ENCODE measurements around the gene IL4.
"Not testable (repeated sequence)": the region's sequence is repeated elsewhere in the genome, so short reads cannot be mapped to it uniquely, and the experiment has no call there.

IL4 gene

DNA sequence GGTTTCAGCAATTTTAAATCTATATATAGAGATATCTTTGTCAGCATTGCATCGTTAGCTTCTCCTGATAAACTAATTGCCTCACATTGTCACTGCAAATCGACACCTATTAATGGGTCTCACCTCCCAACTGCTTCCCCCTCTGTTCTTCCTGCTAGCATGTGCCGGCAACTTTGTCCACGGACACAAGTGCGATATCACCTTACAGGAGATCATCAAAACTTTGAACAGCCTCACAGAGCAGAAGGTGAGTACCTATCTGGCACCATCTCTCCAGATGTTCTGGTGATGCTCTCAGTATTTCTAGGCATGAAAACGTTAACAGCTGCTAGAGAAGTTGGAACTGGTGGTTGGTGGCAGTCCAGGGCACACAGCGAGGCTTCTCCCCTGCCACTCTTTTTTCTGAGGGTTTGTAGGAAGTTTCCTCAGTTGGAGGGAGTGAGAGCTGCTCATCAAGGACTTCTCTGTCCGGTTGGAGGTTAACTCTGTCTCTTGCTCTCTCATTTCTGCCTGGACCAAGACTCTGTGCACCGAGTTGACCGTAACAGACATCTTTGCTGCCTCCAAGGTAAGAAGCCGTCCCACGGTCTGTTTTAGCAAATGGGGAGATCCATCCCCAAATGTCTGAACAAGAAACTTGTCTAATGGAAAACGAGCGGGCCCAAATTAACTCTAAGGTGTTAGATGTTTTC lies at the start of gene IL4:
TSS of gene IL4 (plus strand) at position 51 of the 692 bp plus-strand sequence. CDS start at position 113, 62 bp downstream.
- peak; percentile 58 for DNase-seq (ENCODE audit: low spot score)

DNA sequence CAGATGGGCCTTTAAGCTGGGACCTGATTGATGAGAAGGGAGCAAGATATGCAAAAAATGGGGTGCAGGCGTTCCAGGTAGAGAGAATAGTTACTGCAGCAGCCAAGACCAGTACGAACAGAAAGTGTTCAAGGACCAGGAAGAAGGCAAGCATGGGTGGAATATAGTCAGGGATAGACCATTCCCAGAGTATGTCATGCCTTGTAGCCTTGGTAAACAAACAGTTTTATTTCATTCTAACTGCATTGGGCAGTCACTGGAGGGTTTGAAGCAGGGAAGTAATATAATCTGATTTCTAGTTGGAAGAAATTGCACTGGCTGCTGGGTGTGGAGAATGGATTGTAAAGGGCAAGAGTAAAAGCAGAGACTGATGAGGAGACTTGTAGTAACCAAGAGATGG lies 46.3 kb upstream of the IL4 start:
- DNase-seq (ENCODE audit: low spot score), result no peak

DNA sequence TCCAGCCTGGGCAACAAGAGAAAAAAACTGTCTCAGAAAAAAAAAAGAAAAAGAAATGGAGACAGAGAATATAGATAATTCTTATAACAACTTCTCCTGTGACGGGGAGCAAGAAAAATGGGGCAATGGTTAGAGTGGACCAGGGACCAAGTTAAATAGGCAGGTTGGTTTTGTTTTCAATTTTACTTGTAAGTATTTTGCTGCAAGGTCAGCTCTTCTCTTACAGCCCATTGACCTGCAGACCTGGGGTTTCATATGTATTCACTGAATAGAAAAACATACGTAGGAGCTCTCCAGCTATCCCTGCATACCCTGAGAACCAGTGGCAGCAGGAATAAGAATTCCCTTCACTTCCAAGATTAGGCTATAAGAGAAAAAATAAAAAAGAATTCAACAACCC lies 45.0 kb upstream of the IL4 start:
- DNase-seq (ENCODE audit: low spot score), result no peak

DNA sequence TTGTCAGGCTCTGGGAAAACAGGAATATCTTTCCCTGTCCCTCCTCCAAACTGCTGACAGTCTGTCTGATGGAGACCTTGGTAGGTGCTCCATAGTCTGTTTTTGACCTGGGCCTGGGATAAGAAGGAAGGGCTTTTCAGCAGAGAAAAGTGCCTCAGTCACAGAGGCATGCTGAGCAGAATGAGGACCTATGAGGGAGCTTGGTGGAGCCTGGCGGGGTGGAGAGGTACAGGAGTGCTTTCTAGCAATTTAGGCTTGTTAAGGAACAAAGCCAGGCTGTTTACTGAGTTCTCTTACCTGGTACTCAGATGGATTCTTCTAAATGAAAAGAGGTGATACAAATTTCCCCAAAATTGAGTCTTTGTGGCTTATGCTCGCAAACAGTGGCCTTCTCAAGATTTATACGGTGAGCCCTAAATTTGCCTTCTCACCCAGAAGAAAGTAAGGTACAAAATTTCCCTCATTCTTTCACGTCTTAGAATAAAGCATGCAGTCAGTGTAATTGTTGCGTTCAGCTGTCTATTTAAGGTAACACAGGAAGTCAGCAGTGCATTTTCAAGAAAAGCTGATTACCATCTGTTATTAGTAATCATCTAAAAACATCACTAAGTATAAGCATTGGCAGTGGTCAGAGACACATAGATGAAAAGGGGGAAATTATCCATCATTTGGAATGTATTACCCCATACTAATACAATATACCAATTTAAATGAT lies 44.4 kb upstream of the IL4 start:
- DNase-seq (ENCODE audit: low spot score), result no peak

DNA sequence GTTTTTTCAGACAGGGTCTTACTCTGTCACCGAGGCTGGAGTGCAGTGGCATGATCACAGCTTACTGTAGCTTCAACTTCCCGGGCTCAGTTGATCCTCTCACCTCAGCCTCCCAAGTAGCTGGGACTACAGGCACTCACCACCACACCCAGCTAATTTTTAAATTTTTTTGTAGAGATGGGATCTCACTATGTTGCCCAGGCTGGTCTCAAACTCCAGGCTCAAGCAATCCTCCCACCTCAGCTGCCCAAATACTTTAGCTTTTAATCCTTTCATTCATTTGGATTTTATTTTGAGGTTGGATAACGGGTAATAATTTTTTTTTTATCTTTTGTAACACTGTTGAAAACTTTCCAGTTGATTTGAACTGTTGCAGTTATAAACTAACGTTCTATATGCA lies 40.2 kb upstream of the IL4 start:
- not testable (repeated sequence) for DNase-seq (ENCODE audit: low spot score)

DNA sequence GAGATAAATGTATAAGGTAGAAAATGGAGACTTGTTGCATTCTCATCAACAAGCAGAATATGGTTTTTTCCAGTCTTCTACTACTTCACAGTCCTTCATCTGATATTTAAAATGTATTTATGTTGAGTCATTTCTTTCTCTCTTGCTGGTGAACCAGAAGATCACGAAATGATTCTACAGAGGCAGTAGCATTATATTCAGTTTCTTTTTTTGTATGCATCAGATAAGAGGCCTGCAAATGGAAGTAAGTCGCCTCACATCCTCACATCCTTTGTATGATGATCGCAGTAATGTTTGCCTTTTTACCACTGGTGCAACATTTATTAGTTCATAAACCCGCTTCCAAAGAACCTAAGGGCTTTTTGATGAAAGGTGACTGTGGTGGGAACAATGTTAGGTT lies 37.9 kb upstream of the IL4 start:
- peak; percentile 87 for DNase-seq (ENCODE audit: low spot score)

DNA sequence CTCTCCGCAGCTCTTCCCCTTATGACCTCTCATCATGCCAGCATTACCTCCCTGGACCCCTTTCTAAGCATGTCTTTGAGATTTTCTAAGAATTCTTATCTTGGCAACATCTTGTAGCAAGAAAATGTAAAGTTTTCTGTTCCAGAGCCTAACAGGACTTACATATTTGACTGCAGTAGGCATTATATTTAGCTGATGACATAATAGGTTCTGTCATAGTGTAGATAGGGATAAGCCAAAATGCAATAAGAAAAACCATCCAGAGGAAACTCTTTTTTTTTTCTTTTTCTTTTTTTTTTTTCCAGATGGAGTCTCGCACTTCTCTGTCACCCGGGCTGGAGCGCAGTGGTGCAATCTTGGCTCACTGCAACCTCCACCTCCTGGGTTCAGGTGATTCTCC lies 36.5 kb upstream of the IL4 start:
- DNase-seq (ENCODE audit: low spot score), result no peak

DNA sequence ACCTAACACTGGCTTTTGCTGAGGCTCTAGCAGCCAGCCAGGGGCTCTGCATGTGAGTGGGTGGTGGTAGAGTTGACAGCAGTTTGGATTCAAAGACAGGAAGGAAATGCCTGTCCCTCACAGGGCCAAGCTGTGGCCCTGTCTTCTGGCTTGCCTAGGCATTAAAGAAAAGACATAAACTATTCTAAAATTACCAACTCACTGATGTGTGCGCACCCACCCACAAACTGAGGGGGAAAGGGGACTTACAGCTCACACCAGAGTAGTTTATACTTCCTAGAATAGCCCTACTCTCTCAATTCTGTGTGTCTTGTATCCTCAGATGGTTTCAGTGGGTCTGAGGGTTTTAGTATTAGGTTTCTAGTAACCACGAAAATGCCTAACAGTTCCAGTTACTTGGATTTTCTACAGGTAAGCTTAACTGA lies 34.1 kb upstream of the IL4 start:
- DNase-seq (ENCODE audit: low spot score), result peak; percentile 54

DNA sequence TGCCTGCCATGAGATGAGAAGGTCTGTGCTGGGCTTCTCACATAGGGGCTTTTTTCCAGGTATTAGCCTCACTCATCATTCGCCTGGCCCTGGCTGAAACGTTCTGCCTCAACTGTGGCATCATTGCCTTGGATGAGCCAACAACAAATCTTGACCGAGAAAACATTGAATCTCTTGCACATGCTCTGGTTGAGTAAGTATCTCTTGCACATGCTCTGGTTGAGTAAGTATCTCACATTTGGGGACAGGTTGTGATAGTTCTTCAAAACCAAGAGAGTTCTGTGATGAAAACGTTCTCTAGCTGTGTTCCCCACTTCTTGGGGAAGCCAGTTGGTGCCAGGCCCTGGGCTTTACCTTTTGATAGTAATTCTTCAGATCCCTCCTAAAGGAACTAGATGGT lies 33.2 kb upstream of the IL4 start:
- DNase-seq (ENCODE audit: low spot score), result peak; percentile 58

DNA sequence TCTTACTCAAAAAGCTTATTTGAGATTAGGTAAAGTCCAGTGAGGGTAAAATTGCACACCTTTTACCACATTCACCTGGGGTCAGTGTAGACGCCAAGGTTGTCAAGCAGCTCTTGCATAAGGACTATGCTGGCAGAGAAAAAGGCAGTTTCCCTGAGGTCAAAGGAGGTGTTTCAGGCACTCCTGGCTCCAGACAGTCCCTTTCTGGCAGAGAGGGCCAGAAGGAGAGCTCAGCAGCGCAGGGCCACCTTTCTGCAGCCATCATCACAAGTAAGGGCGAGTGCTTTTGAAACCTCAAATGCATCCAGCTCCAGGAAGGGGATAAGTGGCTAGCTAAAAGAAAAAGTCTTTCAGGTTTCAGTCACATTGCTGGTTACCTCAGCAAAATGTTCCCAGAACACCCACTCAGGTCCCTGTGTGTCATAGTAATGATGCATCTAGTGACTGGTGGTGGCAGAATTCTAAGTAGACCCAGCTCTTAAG lies 32.5 kb upstream of the IL4 start:
- DNase-seq (ENCODE audit: low spot score), result peak; percentile 80

DNA sequence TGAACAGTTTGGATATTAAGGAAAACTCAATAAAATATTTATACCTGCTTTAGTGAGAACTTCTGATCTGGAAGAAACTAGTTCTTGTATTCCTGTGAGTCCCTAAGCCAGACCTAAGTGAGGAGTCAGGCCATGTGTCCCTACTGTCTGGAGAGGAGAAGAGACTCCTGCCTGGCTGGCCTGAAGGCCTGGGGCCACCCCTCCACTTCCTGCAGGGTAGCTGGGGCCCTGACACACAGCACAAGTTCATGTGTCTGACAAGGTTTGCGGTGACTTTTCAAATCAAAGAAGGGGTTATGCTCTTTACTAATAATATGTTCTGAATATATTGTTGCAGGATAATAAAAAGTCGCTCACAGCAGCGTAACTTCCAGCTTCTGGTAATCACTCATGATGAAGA lies 31.9 kb upstream of the IL4 start:
- DNase-seq (ENCODE audit: low spot score), result no peak

DNA sequence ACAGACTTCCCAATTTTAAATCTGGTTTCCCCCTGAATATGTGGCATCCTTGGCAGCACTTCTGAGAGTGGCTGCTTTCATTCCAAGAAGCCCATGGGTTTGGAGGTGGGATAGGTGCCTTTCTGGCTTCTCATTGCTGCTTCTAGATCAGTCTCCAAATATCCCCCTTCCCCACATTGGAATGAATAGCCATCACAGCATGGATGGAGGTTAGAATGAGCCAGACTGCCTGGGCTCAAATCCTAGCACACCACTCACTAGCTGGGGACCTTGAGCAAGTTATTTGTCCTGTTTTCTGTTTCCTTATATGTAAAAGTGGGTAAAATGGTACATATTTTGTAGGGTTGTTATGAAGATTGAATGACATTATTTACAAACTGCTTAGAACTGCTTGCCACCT lies 29.6 kb upstream of the IL4 start:
- no peak for DNase-seq (ENCODE audit: low spot score)

DNA sequence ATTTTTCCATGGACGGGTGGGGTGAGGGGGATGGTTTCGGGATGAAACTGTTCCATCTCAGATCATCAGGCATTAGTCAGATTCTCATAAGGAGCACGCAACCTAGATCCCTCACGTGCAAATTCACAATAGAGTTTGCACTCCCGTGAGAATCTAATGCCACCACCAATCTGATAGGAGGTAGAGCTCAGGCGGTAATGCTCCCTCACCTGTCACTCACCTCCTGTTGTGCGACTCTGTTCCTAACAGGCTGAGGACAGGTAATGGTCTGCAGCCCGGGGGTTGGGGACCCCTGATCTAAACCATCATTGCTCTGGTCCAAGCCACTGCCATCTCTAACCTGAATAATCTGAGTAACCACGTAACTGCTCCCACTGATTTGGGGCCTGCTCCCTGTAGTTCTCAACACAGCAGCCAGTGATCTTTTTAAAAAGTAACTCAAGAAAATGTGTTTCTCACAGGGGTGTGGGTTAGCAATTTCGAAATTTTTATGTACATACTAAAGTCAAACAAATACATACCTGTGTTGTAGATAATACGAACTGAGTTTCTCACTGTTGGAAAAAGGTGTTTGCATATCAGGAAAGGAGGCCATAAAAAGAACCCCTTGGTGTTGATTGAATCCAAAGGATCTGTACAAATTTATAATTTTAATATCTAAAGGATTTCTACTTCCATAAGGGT lies 27.1 kb upstream of the IL4 start:
- DNase-seq (ENCODE audit: low spot score), result no peak

DNA sequence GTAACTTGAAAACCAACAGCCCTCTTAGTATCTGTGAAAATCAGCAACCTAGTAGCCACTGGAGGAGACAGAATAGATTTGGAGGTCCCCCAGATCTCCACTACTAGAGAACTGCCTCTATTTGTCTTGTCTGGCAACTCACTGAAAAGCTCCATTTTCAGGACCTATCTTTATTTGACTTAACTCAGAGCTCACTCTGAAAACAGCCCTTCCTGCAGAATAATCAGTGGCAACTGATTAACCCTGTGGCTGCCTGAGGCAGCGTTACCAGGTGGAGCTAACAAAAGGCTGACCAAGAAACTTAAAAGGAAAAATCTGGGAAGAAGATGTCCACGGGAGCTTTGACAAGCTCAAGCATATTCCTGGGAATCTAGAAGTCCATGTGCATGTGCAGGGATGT lies 26.3 kb upstream of the IL4 start:
- DNase-seq (ENCODE audit: low spot score), result no peak

DNA sequence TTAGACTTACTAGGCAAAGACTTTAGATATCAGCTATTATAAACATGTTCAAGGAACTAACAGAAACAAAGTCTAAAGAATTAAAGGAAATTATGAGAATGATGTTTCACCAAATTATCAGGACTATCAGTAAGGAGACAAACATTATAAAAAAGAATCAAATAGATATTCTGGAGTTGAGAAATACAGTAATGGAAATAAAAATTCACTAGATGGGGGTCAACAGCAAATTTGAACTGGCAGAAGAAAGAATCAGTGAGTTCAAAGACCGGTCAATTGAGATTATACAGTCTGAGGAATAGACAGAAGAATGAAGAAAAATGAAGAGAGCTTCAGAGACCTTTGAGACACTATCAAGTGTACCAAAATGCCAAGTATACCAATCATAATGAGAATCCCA lies 25.4 kb upstream of the IL4 start:
- DNase-seq (ENCODE audit: low spot score), result no peak

DNA sequence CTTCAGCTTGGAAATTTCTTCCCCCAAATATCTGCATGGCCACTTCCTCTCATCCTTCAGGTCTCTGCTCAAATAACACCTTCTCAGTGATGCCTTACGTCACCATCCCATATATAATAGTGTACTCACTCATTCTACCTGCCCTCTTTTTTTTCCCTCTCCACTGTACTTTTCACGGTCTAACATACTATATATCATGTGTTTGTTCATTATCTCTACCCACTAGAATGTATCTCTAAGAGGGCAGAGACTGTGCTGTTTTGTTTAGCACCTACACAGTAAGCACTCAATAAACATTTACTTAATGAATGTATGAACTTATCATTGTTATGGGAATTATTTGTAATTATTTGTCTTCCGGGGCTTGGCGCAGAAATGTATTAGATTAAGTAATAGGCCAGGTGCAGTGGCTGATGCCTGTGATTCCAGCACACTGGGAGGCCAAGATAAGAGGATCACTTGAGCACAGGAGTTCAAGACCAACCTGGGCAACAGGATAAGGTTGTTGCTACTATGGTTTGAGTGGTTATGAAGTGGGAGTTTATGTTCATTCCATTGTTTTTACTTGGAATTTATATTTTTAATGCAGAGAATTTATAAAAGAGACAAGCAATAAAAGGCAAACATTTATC lies 21.8 kb upstream of the IL4 start:
- no peak for DNase-seq (ENCODE audit: low spot score)

DNA sequence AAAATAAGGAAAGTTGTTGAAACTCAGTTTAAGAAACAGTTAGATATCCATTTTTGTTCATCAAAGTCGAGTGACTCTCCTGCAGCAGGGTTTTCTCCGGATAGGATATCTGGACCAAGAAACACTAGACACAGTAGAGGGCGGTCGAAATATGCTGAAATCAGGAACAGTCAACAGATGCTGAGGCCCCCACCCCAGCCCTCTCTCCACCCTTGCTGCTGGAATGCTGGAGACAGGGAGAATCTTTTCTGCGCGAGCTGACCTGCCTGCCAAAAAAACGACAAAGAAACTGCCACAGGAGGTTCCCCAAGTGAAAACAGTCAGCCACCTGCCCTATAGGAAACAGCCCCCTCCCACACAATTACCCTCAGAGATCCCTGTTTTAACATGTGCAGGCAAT lies 20.1 kb upstream of the IL4 start:
- no peak for DNase-seq (ENCODE audit: low spot score)

DNA sequence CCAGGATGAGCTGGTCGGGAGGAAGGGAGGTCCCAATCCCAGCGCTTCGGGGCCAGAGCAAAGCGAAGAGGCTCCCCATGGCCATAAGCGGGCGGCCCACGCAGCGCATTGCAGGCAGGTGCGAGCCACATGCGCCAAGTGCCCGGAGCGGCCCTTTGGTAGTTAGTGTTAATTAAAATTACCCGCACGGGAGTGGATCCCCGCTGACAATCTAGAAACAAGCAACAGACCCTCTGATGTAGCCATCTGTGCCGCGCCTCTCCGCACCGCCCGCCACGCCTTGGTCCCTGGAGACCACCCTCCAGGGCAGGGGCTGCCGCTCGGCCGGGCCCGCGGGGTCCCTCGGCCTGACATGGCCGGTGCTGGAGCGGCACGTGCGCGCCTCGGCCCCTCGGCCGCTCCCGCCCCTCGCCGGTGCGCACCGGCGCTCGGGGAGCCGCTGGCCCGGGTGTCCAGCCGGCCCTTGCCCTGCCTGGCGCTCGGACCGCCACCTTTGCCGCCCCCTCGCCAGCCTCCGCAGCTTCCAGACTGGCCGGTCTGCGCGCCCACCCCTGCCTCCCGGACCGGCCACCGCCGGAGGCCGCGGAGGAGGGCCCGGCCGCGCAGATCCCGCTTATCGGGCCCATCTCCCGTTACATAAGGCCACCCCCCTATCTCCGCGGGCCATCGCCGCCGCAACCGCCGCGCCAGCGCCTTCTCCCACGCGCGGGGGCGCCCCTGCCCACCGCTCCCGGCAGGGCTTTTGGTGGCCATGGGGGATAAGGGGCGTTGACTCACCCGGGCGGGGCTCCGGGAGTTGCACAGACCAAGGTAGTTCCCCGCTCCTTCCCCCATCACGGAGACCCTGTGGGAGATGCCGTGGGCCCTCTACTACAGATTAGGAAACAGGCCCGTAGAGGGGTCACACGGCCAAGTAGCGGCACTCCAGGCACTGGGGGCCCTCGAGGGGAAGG lies 17.7 kb upstream of the IL4 start:
- DNase-seq (ENCODE audit: low spot score), result no peak

DNA sequence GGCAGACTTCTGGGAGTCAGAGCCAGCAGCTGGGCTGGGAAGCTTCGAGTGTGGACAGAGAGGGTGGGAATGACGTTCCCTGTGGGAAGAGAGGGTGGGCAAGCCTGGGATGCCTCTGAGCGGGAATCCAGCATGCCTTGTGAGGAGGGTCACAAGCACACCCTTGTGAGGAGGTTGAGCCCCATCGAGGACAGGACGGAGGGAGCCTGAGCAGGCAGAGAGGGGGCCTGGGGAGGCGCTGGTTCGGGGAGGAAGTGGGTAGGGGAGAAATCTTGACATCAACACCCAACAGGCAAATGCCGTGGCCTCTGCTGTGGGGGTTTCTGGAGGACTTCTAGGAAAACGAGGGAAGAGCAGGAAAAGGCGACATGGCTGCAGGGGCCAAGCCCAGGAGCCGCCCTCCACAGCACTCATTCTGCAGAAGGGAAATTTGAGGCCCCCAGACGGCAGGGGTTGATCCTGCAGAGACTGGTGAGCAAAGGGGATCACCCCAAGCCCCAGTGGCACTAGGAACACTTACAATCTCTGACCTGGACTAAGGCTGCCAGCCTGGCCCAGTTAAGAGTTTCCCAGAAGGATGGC lies 16.9 kb upstream of the IL4 start:
- no peak for DNase-seq (ENCODE audit: low spot score)

DNA sequence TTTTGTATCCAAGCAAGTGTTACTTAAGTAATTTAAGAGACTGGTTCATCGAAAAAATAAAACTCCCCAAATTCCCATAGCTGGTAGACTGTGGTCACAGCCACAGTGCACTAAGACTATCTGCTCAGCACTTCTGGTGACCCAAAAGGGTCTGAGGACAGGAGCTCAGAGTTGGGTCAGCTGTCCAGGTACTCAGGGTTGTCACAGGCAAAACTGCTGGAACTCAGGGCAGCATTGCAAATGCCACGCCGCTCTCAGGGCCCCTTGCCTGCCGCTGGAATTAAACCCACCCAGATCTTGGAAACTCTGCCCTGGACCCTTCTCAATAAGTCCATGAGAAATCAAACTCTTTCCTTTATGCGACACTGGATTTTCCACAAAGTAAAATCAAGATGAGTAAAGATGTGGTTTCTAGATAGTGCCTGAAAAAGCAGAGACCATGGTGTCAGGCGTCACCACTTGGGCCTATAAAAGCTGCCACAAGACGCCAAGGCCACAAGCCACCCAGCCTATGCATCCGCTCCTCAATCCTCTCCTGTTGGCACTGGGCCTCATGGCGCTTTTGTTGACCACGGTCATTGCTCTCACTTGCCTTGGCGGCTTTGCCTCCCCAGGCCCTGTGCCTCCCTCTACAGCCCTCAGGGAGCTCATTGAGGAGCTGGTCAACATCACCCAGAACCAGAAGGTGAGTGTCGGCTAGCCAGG lies 16.0 kb upstream of the IL4 start, which contains the start of gene IL13:
TSS of gene IL13 (plus strand) at position 498 of the 705 bp plus-strand sequence. CDS start at position 512, 14 bp downstream.
- DNase-seq (ENCODE audit: low spot score), result no peak
